ENCODE data around the gene FGF14.
"Not testable (repeated sequence)": the region's sequence is repeated elsewhere in the genome, so short reads cannot be mapped to it uniquely, and the experiment has no call there.

The FGF14 gene

GRCh38 chr13:102090532-102090931 is 311.3 kb downstream of the FGF14 start:
- no peak overlapping the region for H3K4me3 ChIP-seq (ENCODE audit: low read depth, low read length)
- TF ChIP-seq CTCF (IDR thresholded peaks at IDR 0.05; ENCODE audit: borderline replicate concordance, insufficient read depth, low read depth, low read length), result no peak

GRCh38 chr13:102089722-102090121 is 312.1 kb downstream of the FGF14 start:
- TF ChIP-seq CTCF (IDR thresholded peaks at IDR 0.05; ENCODE audit: borderline replicate concordance, insufficient read depth, low read depth, low read length), result no peak
- no peak overlapping the region for H3K4me3 ChIP-seq (ENCODE audit: low read depth, low read length)

- H3K4me3 ChIP-seq (ENCODE audit: low read depth, low read length), result no peak overlapping the region
- TF ChIP-seq CTCF (IDR thresholded peaks at IDR 0.05; ENCODE audit: borderline replicate concordance, insufficient read depth, low read depth, low read length), result no peak
Observed at GRCh38 chr13:102089177-102089576, 312.7 kb downstream of the FGF14 start.

- no peak overlapping the region for H3K4me3 ChIP-seq (ENCODE audit: low read depth, low read length)
- TF ChIP-seq CTCF (IDR thresholded peaks at IDR 0.05; ENCODE audit: borderline replicate concordance, insufficient read depth, low read depth, low read length), result no peak
Observed at GRCh38 chr13:102073251-102073650, 328.6 kb downstream of the FGF14 start.

GRCh38 chr13:102071711-102072110 is 330.1 kb downstream of the FGF14 start:
- H3K4me3 ChIP-seq (ENCODE audit: low read depth, low read length), result no peak overlapping the region
- TF ChIP-seq CTCF (IDR thresholded peaks at IDR 0.05; ENCODE audit: borderline replicate concordance, insufficient read depth, low read depth, low read length), result no peak

GRCh38 chr13:102068323-102068722 is 333.5 kb downstream of the FGF14 start:
- H3K4me3 ChIP-seq (ENCODE audit: low read depth, low read length), result not testable (repeated sequence)

GRCh38 chr13:102055090-102055779 is 346.6 kb downstream of the FGF14 start:
- no peak for TF ChIP-seq CTCF (IDR thresholded peaks at IDR 0.05; ENCODE audit: borderline replicate concordance, insufficient read depth, low read depth, low read length)
- no peak overlapping the region for H3K4me3 ChIP-seq (ENCODE audit: low read depth, low read length)

All from GM12875 (cell line).